ENCODE results near the gene MEIS2. TPM values are rescaled to one million over a fixed set of nuclear protein-coding genes. Genes with fewer than 3 reads are reported as not detected.

Gene MEIS2
- total RNA-seq, 1 donor from 2014 or later: 40.3 TPM

Small RNA genes lying within 50 kb of the gene (microRNA-seq; reads per million reads assigned to microRNA genes)
- not detected for gene MIR8063
